DOHH2 (cell line): ENCODE results near the gene GPR65.

Source experiments
- H3F3A ChIP-seq: fragments of 200-600 bp; sonication (generic), shearing (Covaris generic); 2 replicates; pipeline ENCODE4 v1.6.0; 2016; ENCODE audit warnings: antibody characterized with exemption, mild to moderate bottlenecking; ENCODE audit not compliant: control insufficient read depth, insufficient read depth
- H3K27ac ChIP-seq: fragments of 200-600 bp; sonication (generic); 2 replicates; pipeline ENCODE4 v1.5.1; 2014; ENCODE audit warnings: low read depth, mild to moderate bottlenecking, low read length, moderate library complexity
- H3K27me3 ChIP-seq: fragments of 200-600 bp; sonication (generic); 2 replicates; pipeline ENCODE4 v1.6.1; 2014; ENCODE audit warnings: mild to moderate bottlenecking, low read length, mixed read lengths; ENCODE audit not compliant: control insufficient read depth
- H3K36me3 ChIP-seq: fragments of 200-600 bp; sonication (generic); 2 replicates; pipeline ENCODE4 v1.6.1; 2014; ENCODE audit warnings: mild to moderate bottlenecking, low read length, moderate library complexity, mixed read lengths; ENCODE audit not compliant: control insufficient read depth
- H3K4me1 ChIP-seq: fragments of 200-600 bp; sonication (generic); 2 replicates; pipeline ENCODE4 v1.6.1; 2014; ENCODE audit warnings: mild to moderate bottlenecking, low read length, mixed read lengths; ENCODE audit not compliant: control insufficient read depth
- H3K4me2 ChIP-seq: fragments of 200-600 bp; sonication (generic); 2 replicates; pipeline ENCODE4 v1.6.0; 2014; ENCODE audit warnings: mild to moderate bottlenecking, low read length, moderate library complexity
- H3K4me3 ChIP-seq: fragments of 200-600 bp; sonication (generic); 2 replicates; pipeline ENCODE4 v1.5.1; 2014; ENCODE audit warnings: mild to moderate bottlenecking, low read length, mixed read lengths
- H3K79me2 ChIP-seq: fragments of 200-600 bp; sonication (generic); 2 replicates; pipeline ENCODE4 v1.6.1; 2014; ENCODE audit warnings: mild to moderate bottlenecking, low read length, mixed read lengths; ENCODE audit not compliant: control insufficient read depth
- H3K9me2 ChIP-seq: fragments of 200-600 bp; sonication (generic); replicated peaks from 2 replicates; pipeline ENCODE4 v1.6.1; 2014; ENCODE audit warnings: mild to moderate bottlenecking, low read length, mixed read lengths; ENCODE audit not compliant: control insufficient read depth
- H3K9me3 ChIP-seq: fragments of 200-600 bp; sonication (generic); 2 replicates; pipeline ENCODE4 v1.6.1; 2014; ENCODE audit warnings: antibody characterized with exemption, low read length, mixed read lengths; ENCODE audit not compliant: control insufficient read depth, insufficient read depth
- H4K20me1 ChIP-seq: fragments of 200-600 bp; sonication (generic); 2 replicates; pipeline ENCODE4 v1.6.0; 2014; ENCODE audit warnings: low read depth, mild to moderate bottlenecking, antibody characterized with exemption, low read length, moderate library complexity; ENCODE audit not compliant: control insufficient read depth, insufficient read depth
- EZH2phosphoT487 ChIP-seq: fragments of 200-600 bp; sonication (generic); IDR thresholded peaks from 2 replicates; pipeline ENCODE4 v1.6.1; 2017; ENCODE audit warnings: borderline replicate concordance, mild to moderate bottlenecking, antibody characterized with exemption, low read length, moderate library complexity, mixed read lengths
- TF ChIP-seq, protein P1 (sequence below): fragments of 200-600 bp; sonication (generic); IDR thresholded peaks from one replicate; pipeline ENCODE4 v1.5.1; 2014; ENCODE audit warnings: antibody characterized with exemption, mild to moderate bottlenecking, low read depth, low read length; ENCODE audit not compliant: poor library complexity, severe bottlenecking

GPR65 gene, protein sequence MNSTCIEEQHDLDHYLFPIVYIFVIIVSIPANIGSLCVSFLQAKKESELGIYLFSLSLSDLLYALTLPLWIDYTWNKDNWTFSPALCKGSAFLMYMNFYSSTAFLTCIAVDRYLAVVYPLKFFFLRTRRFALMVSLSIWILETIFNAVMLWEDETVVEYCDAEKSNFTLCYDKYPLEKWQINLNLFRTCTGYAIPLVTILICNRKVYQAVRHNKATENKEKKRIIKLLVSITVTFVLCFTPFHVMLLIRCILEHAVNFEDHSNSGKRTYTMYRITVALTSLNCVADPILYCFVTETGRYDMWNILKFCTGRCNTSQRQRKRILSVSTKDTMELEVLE

DNA sequence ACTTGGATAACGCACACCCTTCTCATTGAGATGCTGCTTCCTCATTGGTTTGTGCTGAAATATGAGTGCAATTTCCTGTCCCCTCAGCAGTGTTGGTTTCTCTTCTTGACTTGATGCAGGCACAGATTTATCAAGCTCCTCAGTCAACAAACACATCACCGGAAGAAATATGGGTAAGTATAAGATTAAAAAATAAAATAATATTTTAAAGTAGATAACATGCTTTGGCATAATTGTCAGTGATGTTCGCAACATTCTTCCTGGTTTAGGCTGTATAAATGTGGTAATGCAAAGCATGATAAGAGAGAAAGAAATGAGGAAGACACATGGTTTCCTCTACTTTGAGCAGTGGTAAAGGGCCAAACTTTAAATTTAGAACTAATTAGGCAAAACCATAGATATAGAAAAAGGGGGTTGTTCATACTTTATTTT, at the start of gene GPR65:
TSS of gene GPR65 (plus strand) at position 86 of the 432 bp plus-strand sequence. CDS start 5,713 bp downstream, outside the sequence.
- H3K4me1 ChIP-seq = peaks cover 51% of the 10 kb centered on the region
- H3K27ac ChIP-seq = peak within 1 kb of the TSS; percentile 66
- no peak for TF ChIP-seq EZH2phosphoT487
- TF ChIP-seq, protein P1, sequence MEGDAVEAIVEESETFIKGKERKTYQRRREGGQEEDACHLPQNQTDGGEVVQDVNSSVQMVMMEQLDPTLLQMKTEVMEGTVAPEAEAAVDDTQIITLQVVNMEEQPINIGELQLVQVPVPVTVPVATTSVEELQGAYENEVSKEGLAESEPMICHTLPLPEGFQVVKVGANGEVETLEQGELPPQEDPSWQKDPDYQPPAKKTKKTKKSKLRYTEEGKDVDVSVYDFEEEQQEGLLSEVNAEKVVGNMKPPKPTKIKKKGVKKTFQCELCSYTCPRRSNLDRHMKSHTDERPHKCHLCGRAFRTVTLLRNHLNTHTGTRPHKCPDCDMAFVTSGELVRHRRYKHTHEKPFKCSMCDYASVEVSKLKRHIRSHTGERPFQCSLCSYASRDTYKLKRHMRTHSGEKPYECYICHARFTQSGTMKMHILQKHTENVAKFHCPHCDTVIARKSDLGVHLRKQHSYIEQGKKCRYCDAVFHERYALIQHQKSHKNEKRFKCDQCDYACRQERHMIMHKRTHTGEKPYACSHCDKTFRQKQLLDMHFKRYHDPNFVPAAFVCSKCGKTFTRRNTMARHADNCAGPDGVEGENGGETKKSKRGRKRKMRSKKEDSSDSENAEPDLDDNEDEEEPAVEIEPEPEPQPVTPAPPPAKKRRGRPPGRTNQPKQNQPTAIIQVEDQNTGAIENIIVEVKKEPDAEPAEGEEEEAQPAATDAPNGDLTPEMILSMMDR = no peak
- H4K20me1 ChIP-seq = no peaks in the 10 kb centered on the region
- peaks cover 44% of the 10 kb centered on the region for H3K79me2 ChIP-seq
- H3K4me2 ChIP-seq = peak within 1 kb of the TSS; percentile 74
- no peaks in the 10 kb centered on the region for H3K9me2 ChIP-seq
- peaks cover 12% of the 10 kb centered on the region; the same call in 1 of the 2 replicates for H3F3A ChIP-seq
- H3K36me3 ChIP-seq = peaks cover 3% of the 10 kb centered on the region; the same call in 1 of the 2 replicates
- no peaks in the 10 kb centered on the region for H3K9me3 ChIP-seq
- no peaks in the 10 kb centered on the region for H3K27me3 ChIP-seq
- H3K4me3 ChIP-seq = peak within 1 kb of the TSS; percentile 73

DNA sequence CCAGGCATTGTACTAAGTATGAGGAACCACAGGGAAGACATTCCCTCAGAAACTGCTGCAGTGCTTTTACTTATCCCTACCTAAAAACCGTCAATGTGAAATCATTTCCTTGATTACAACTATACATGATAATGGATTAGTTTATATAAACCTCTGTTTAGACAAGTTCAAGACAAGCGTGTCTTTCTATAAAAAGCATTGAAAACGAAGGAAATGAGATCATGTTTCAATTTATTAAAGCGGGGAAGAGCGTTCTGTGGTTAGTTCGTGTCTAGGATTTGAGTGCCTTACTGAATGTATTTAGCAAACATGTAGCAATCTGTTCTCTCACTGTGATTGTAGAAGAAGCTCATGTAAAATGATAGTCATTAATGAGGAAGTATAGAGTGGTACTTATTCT, 49.4 kb upstream of the GPR65 start:
- Histone ChIP-seq H3K4me2 (no peak overlapping the region), H3K27ac (no peak overlapping the region), H3K36me3 (no peaks in the 10 kb centered on the region), H3K9me2 (no peaks in the 10 kb centered on the region), H3K27me3 (no peaks in the 10 kb centered on the region), H3K4me3 (no peak overlapping the region), H3F3A (no peaks in the 10 kb centered on the region), H4K20me1 (no peaks in the 10 kb centered on the region), H3K4me1 (peaks cover 15% of the 10 kb centered on the region), H3K9me3 (no peaks in the 10 kb centered on the region), H3K79me2 (no peaks in the 10 kb centered on the region)
- TF ChIP-seq, protein P1 = no peak
- no peak for TF ChIP-seq EZH2phosphoT487

DNA sequence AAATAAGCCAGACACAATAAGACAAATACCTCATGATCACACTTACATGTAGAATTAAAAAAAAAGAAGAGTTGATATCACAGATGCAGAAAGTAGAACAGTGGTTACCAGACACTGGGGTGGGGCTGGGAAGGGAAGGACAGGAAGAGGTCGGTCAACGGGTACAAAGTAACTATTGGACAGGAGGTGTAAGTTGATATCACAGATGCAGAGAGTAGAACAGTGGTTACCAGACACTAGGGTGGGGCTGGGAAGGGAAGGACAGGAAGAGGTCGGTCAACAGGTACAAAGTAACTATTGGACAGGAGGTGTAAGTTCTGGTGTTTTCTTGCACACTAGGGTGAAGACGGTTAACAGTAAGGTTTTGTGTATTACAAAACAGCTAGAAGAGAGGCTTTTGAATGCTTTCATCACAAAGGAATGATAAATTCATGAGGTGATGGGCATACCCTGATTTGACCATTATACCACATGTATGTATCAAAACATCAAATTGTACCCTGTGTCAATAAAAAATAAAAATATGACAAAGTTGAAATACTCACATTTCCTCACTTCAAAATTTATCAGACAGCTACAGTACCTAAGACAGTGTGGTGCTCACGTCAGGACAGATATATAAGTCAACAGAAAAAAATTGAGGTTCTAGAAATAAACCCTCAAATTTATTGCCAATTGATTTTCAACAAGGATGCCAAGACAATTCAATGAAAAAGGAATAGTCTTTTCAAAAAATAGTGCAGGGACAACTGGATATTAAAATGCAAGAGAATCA, 44.7 kb upstream of the GPR65 start:
- no peaks in the 10 kb centered on the region for H3K36me3 ChIP-seq
- TF ChIP-seq, protein P1 = no peak
- TF ChIP-seq EZH2phosphoT487 = no peak

More for the DNA sequence above, 44.7 kb upstream of the GPR65 start:
- no peak overlapping the region for H3K4me2 ChIP-seq
- no peaks in the 10 kb centered on the region for H3K4me1 ChIP-seq
- no peaks in the 10 kb centered on the region for H3K9me2 ChIP-seq
- H3F3A ChIP-seq = no peaks in the 10 kb centered on the region
- no peaks in the 10 kb centered on the region for H3K9me3 ChIP-seq
- no peak overlapping the region for H3K27ac ChIP-seq
- no peaks in the 10 kb centered on the region for H3K79me2 ChIP-seq
- H3K4me3 ChIP-seq = no peak overlapping the region
- H3K27me3 ChIP-seq = no peaks in the 10 kb centered on the region
- no peaks in the 10 kb centered on the region for H4K20me1 ChIP-seq
